Central memory CD8-positive, alpha-beta T cell (primary cell): ENCODE measurements around the gene HPS6.
A peak's percentile ranks its signal among the peaks of the same experiment; 100 is the strongest.
"Not testable (repeated sequence)": the region's sequence is repeated elsewhere in the genome, so short reads cannot be mapped to it uniquely, and the experiment has no call there.

ENCODE experiments used
- ATAC-seq: fragments of 150-1000 bp; cut with Tn5 transposase; replicated peaks from 2 replicates; pipeline ENCODE4 v1.10.0; 2022; ENCODE audit warnings: mild to moderate bottlenecking, moderate FRiP score, moderate number of reproducible peaks; ENCODE audit not compliant: poor library complexity, severe bottlenecking; ENCODE audit errors: extremely low read depth
- DNase-seq, 2 donors: peaks; one replicate each; pipeline ENCODE4 v3.0.0; 2021; ENCODE audit warnings: low spot score in 2 of 2
- H3K27ac Mint-ChIP-seq: one replicate; pipeline ENCODE4 v1.8.0; 2022; ENCODE audit warnings: low read depth, mild to moderate bottlenecking, moderate library complexity, mixed read lengths
- H3K27me3 Mint-ChIP-seq: one replicate; pipeline ENCODE4 v1.8.0; 2022; ENCODE audit warnings: mixed read lengths
- H3K36me3 Mint-ChIP-seq: one replicate; pipeline ENCODE4 v1.8.0; 2022; ENCODE audit warnings: mild to moderate bottlenecking, moderate library complexity, mixed read lengths; ENCODE audit not compliant: insufficient read depth
- H3K4me1 Mint-ChIP-seq: one replicate; pipeline ENCODE4 v1.8.0; 2022; ENCODE audit warnings: mixed read lengths
- H3K4me3 Mint-ChIP-seq: one replicate; pipeline ENCODE4 v1.8.0; 2022; ENCODE audit warnings: mild to moderate bottlenecking, moderate library complexity, mixed read lengths
- H3K9me3 Mint-ChIP-seq: one replicate; pipeline ENCODE4 v1.8.0; 2022; ENCODE audit warnings: mixed read lengths

Gene HPS6

GRCh38 chr10:102064868-102065560 lies at the start of gene HPS6:
Gene HPS6, plus strand, starts transcription at chr10:102065349. Its CDS starts 126 bp downstream, at chr10:102065475.
- Mint-ChIP-seq H3K27me3 (no peaks in the 10 kb centered on the region), H3K9me3 (no peaks in the 10 kb centered on the region), H3K27ac (peak within 1 kb of the TSS; percentile 99), H3K36me3 (peaks cover 13% of the 10 kb centered on the region), H3K4me1 (peaks cover 23% of the 10 kb centered on the region), H3K4me3 (peak within 1 kb of the TSS; percentile 86)
- DNase-seq = peak; percentile 70 to 78
- peak; percentile 96 for ATAC-seq

DNA sequence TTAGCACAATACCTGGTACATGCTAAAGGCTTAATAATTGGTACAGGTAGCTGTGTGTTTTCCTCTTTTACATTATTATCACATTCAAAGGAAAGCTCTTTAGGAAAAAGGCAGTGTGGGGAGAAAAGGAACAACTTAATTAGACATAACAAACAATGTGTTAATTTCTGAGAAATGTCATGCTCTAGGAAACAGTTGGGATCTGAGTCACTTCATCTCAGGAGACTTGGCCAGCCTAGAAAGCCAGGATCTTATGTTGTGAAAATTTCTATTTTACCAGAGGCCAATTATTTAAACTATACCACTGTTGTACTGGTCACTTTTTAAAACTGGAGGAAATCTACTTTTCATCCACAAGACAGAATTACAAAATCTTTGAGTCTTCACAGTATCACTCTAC lies 48.7 kb upstream of the HPS6 start:
- peaks cover 14% of the 10 kb centered on the region for H3K36me3 Mint-ChIP-seq
- H3K4me3 Mint-ChIP-seq = no peak overlapping the region
- no peak for DNase-seq
- ATAC-seq = no peak
- no peaks in the 10 kb centered on the region for H3K4me1 Mint-ChIP-seq
- H3K27ac Mint-ChIP-seq = no peak overlapping the region
- no peaks in the 10 kb centered on the region for H3K9me3 Mint-ChIP-seq
- H3K27me3 Mint-ChIP-seq = no peaks in the 10 kb centered on the region

DNA sequence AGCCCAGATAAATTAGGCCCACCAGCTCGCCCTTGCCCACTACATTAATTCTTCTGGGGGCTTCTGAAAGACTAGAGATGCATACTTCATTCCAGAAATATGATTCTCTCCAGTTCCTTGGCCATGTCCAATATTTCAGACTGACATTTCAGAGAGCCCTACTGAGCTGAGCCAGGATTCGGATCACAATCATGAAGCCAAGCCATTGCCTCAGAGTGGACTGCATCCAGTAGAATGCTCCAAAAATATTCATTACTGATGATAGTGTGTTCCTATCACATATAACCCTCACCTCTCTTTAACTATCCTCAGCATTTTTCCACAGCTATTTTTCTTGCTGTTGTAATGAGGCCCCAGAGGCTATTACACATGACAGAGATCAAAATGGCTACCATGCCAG lies 47.9 kb upstream of the HPS6 start:
- H3K9me3 Mint-ChIP-seq = no peaks in the 10 kb centered on the region
- peaks cover 16% of the 10 kb centered on the region for H3K36me3 Mint-ChIP-seq
- H3K27ac Mint-ChIP-seq = peak overlapping the region; percentile 27
- ATAC-seq (no peak), DNase-seq (no peak)
- H3K4me3 Mint-ChIP-seq = no peak overlapping the region
- no peaks in the 10 kb centered on the region for H3K27me3 Mint-ChIP-seq
- no peaks in the 10 kb centered on the region for H3K4me1 Mint-ChIP-seq

DNA sequence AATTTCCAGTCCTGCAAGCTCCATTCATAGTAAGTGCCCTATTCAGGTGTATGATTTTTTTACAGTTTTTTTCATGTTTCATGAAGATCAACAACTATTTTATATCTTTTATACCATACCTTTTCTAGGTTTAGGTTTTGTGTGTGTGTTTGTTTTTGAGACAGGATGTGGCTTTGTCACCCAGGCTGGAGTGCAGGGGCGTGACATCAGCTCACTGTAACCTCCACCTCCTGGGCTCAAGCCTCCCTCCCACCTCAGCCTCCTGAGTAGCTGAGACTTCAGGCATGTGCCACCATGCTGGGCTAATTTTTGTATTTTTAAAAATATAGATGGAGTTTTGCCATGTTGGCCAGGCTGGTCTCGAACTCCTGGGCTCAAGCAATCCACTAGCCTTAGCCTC lies 44.2 kb upstream of the HPS6 start:
- no peaks in the 10 kb centered on the region for H3K27me3 Mint-ChIP-seq
- ATAC-seq = no peak
- no peak overlapping the region for H3K27ac Mint-ChIP-seq
- H3K4me3 Mint-ChIP-seq = no peak overlapping the region
- H3K36me3 Mint-ChIP-seq = peaks cover 23% of the 10 kb centered on the region
- no peaks in the 10 kb centered on the region for H3K9me3 Mint-ChIP-seq
- H3K4me1 Mint-ChIP-seq = no peaks in the 10 kb centered on the region
- no peak for DNase-seq

DNA sequence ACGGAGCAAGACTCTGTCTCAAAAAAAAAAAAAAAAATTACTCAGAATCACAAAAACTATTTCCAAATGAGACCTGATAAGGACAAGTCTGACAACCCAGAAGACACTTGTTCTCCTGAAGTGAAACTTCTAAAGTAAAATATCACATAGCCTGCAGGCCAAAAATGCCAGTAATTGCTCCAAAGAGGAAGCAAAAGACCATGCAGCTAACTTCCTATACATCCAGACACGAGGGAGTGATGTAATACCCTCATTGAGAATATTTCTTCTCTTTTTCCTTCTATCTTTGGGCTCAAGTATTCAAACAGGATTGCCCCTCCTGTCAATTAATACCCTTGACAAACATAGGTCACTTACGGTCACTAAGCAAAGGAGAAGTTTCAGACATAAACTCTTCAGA lies 40.4 kb upstream of the HPS6 start:
- Mint-ChIP-seq H3K36me3 (peaks cover 28% of the 10 kb centered on the region), H3K27ac (no peak overlapping the region), H3K27me3 (no peaks in the 10 kb centered on the region), H3K4me3 (no peak overlapping the region), H3K4me1 (no peaks in the 10 kb centered on the region), H3K9me3 (no peaks in the 10 kb centered on the region)
- no peak for ATAC-seq
- no peak for DNase-seq

- Mint-ChIP-seq H3K27me3 (no peaks in the 10 kb centered on the region), H3K36me3 (peaks cover 37% of the 10 kb centered on the region), H3K27ac (no peak overlapping the region), H3K4me1 (no peaks in the 10 kb centered on the region), H3K4me3 (no peak overlapping the region), H3K9me3 (no peaks in the 10 kb centered on the region)
- DNase-seq = no peak
- no peak for ATAC-seq
These were observed 37.9 kb upstream of the HPS6 start for GRCh38 chr10:102027261-102027660.

DNA sequence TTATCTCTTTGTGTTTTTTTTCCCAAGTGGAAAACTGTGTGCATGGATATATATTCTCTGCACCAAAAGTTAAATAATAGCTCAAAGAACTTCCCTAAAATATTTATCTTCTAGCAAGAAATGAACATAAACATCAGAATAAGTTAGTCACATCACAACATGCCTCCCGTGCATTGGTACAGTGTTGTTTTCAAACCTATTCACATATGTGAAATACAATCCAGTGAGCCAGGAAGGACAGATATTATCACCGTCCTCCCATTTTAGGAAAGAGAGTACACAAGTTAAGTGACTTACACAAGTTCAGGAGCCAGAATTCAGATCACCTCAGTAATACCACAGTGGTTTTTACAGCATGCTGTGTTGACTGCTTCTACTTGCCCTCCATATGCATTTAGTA lies 31.4 kb upstream of the HPS6 start:
- Mint-ChIP-seq H3K4me3 (no peak overlapping the region), H3K36me3 (peaks cover 55% of the 10 kb centered on the region), H3K27me3 (no peaks in the 10 kb centered on the region), H3K4me1 (no peaks in the 10 kb centered on the region), H3K27ac (no peak overlapping the region), H3K9me3 (no peaks in the 10 kb centered on the region)
- no peak for DNase-seq
- ATAC-seq = no peak

DNA sequence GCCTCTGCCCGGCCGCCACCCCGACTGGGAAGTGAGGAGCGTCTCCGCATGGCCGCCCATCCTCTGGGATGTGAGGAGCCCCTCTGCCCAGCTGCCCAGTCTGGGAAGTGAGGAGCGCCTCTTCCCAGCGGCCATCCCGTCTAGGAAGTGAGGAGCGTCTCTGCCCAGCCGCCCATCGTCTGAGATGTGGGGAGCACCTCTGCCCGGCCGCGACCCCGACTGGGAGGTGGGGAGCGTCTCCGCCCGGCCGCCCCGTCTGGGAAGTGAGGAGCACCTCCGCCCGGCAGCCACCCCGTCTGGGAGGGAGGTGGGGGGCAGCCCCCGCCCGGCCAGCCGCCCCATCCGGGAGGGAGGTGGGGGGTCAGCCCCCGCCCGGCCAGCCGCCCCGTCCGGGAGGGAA lies 29.3 kb upstream of the HPS6 start:
- H3K36me3 Mint-ChIP-seq = peaks cover 42% of the 10 kb centered on the region

GRCh38 chr10:102038410-102038809 lies 26.7 kb upstream of the HPS6 start:
- DNase-seq (no peak), ATAC-seq (no peak)
- Mint-ChIP-seq H3K36me3 (peaks cover 24% of the 10 kb centered on the region), H3K4me3 (no peak overlapping the region), H3K27ac (no peak overlapping the region), H3K27me3 (no peaks in the 10 kb centered on the region), H3K4me1 (peaks cover 4% of the 10 kb centered on the region), H3K9me3 (no peaks in the 10 kb centered on the region)

More for the DNA sequence above, 29.3 kb upstream of the HPS6 start:
- not testable (repeated sequence) for H3K27me3 Mint-ChIP-seq, H3K4me1 Mint-ChIP-seq, H3K9me3 Mint-ChIP-seq, H3K4me3 Mint-ChIP-seq, DNase-seq, H3K27ac Mint-ChIP-seq, ATAC-seq

GRCh38 chr10:102040305-102041050 lies 24.7 kb upstream of the HPS6 start:
- no peak for DNase-seq
- Mint-ChIP-seq H3K4me3 (no peak overlapping the region), H3K9me3 (no peaks in the 10 kb centered on the region), H3K27ac (no peak overlapping the region), H3K4me1 (peaks cover 19% of the 10 kb centered on the region), H3K36me3 (peaks cover 15% of the 10 kb centered on the region), H3K27me3 (no peaks in the 10 kb centered on the region)
- ATAC-seq = no peak

- H3K27ac Mint-ChIP-seq = no peak overlapping the region
- ATAC-seq (no peak), DNase-seq (no peak)
- H3K4me3 Mint-ChIP-seq = no peak overlapping the region
- no peaks in the 10 kb centered on the region for H3K9me3 Mint-ChIP-seq
- H3K36me3 Mint-ChIP-seq = no peaks in the 10 kb centered on the region
- H3K4me1 Mint-ChIP-seq = peaks cover 46% of the 10 kb centered on the region
- H3K27me3 Mint-ChIP-seq = no peaks in the 10 kb centered on the region
These were observed 19.9 kb upstream of the HPS6 start for GRCh38 chr10:102045292-102045691.

GRCh38 chr10:102046095-102046494 lies 19.1 kb upstream of the HPS6 start:
- Mint-ChIP-seq H3K4me1 (peaks cover 46% of the 10 kb centered on the region), H3K27me3 (no peaks in the 10 kb centered on the region), H3K36me3 (no peaks in the 10 kb centered on the region), H3K27ac (peak overlapping the region; percentile 80), H3K4me3 (no peak overlapping the region), H3K9me3 (no peaks in the 10 kb centered on the region)
- no peak for DNase-seq
- ATAC-seq = no peak
